Activated T-helper 2 cell treated with anti-CD3 and anti-CD28 coated beads, Interferon-gamma antibody, Interleukin-2, Interleukin-4, amounts not matched to agents 10 μg/mL and 5 μg/mL and 100 μg/mL, durations not matched to agents 14 hours and 24 hours and 36 hours (primary cell): ENCODE measurements around the gene PLOD1. TPM values are rescaled to one million over a fixed set of nuclear protein-coding genes. Genes with fewer than 3 reads are reported as not detected.

Experiments
- DNase-seq: peaks from one replicate; pipeline ENCODE4 v3.0.0; 2021; ENCODE audit warnings: low spot score
- H3K27ac Mint-ChIP-seq: one replicate; pipeline ENCODE4 v1.8.0; 2021; ENCODE audit warnings: mixed read lengths
- H3K27me3 Mint-ChIP-seq: one replicate; pipeline ENCODE4 v1.8.0; 2021; ENCODE audit warnings: low read depth, mixed read lengths
- H3K36me3 Mint-ChIP-seq: one replicate; pipeline ENCODE4 v1.8.0; 2021; ENCODE audit warnings: low read depth, mixed read lengths
- H3K4me1 Mint-ChIP-seq: one replicate; pipeline ENCODE4 v1.8.0; 2021; ENCODE audit warnings: low read depth, mixed read lengths
- H3K4me3 Mint-ChIP-seq: one replicate; pipeline ENCODE4 v1.8.0; 2021; ENCODE audit warnings: low read depth, mild to moderate bottlenecking, moderate library complexity, mixed read lengths
- H3K9me3 Mint-ChIP-seq: one replicate; pipeline ENCODE4 v1.8.0; 2021; ENCODE audit warnings: mixed read lengths
- intact Hi-C: fragments of 100-400 bp; cut with micrococcal nuclease; formaldehyde crosslinking; loops from one replicate; pipeline ENCODE4 v1.15.1; 2023
- total RNA-seq: library from RNA; stranded (reverse); gene quantifications from 2 replicates; pipeline ENCODE4 v1.2.3, GENCODE V29; 2022

PLOD1 gene
- total RNA-seq, 1 donor from 2014 or later = 44.0 TPM

DNA sequence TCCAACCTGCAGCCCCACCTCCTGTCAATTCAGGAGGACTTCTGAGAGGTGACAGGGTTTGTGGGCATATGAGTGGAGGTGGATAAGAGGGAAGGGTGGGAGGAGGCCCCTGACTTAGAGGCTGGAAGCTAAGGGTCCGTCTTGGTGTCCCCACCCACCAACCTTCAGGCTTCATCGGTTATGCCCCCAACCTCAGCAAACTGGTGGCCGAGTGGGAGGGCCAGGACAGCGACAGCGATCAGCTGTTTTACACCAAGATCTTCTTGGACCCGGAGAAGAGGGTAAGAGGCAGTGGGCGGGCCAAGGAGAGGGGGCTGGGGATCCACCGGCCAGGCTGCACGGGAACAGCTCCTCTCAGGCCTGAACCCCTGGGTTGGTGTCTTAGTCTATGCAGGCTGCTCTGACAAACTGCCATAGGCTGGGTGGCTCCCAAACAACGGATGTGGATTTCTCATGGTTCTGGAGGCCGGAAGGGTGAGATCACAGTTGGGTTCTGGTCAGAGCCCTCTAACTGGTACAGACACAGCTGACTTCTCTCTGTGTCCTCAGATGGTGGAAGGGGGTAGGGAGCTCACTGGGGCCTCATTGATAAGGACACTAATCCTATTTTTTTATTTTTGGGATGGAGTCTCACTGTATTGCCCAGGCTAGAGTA, 18.1 kb downstream of the PLOD1 start:
- intact Hi-C loops = no loop called here
- no peaks in the 10 kb centered on the region for H3K9me3 Mint-ChIP-seq
- DNase-seq = no peak
- H3K4me1 Mint-ChIP-seq = no peaks in the 10 kb centered on the region
- H3K27ac Mint-ChIP-seq = no peak overlapping the region
- no peaks in the 10 kb centered on the region for H3K27me3 Mint-ChIP-seq
- H3K36me3 Mint-ChIP-seq = peaks cover 23% of the 10 kb centered on the region
- H3K4me3 Mint-ChIP-seq = no peak overlapping the region

DNA sequence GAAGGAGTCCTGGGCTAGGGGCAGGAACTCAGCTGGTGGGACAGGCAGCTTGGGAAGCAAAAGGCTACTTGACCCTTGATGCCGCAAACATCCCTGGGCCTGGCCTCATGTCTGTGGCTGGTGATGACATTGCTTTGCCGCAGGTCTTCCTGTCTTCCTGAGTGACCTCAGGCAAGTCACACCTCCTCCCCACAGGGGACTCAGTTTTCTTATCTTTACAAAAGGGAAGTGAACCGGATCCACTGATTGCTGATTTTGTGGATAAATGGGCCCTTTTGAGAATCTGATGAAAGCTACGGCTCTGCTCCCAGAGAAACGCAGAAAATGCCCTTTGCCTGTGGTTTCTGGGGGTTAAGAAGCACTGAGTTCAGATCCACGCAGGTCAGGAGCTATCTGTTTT, 20.7 kb downstream of the PLOD1 start:
- intact Hi-C loops = no loop called here
- no peak for DNase-seq
- Mint-ChIP-seq H3K4me1 (no peaks in the 10 kb centered on the region), H3K27me3 (no peaks in the 10 kb centered on the region), H3K27ac (no peak overlapping the region), H3K36me3 (peaks cover 8% of the 10 kb centered on the region), H3K4me3 (no peak overlapping the region), H3K9me3 (no peaks in the 10 kb centered on the region)

- no peak overlapping the region for H3K27ac Mint-ChIP-seq
- no peak for DNase-seq
- H3K27me3 Mint-ChIP-seq = no peaks in the 10 kb centered on the region
- H3K9me3 Mint-ChIP-seq = no peaks in the 10 kb centered on the region
- no peaks in the 10 kb centered on the region for H3K4me1 Mint-ChIP-seq
- peaks cover 4% of the 10 kb centered on the region for H3K36me3 Mint-ChIP-seq
- no peak overlapping the region for H3K4me3 Mint-ChIP-seq
- intact Hi-C loops = no loop called here
Observed at GRCh38 chr1:11957398-11957797, 22.9 kb downstream of the PLOD1 start.

DNA sequence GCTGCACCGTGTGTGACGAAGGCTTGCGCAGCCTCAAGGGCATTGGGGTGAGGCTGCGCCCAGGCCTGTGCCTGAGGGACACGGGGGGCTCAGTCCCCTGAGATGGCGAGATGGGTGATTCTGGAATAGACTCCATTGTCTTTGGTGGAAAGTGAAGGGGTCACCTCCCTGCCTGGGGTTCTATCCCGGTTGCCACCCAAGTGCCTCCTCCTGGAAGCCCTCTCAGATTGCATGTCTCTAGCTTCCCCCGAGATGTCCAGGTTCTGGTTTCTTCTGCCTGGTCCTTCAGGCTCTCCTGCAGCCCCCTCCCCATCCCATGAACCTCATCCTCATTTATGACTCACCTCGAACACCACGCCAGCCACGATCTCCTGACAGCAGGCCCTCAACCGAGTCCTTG, 23.4 kb downstream of the PLOD1 start:
- no peaks in the 10 kb centered on the region for H3K27me3 Mint-ChIP-seq
- intact Hi-C loops = no loop called here
- H3K36me3 Mint-ChIP-seq = peaks cover 4% of the 10 kb centered on the region
- no peak for DNase-seq
- H3K4me1 Mint-ChIP-seq = no peaks in the 10 kb centered on the region
- no peak overlapping the region for H3K4me3 Mint-ChIP-seq
- H3K9me3 Mint-ChIP-seq = no peaks in the 10 kb centered on the region
- H3K27ac Mint-ChIP-seq = no peak overlapping the region

DNA sequence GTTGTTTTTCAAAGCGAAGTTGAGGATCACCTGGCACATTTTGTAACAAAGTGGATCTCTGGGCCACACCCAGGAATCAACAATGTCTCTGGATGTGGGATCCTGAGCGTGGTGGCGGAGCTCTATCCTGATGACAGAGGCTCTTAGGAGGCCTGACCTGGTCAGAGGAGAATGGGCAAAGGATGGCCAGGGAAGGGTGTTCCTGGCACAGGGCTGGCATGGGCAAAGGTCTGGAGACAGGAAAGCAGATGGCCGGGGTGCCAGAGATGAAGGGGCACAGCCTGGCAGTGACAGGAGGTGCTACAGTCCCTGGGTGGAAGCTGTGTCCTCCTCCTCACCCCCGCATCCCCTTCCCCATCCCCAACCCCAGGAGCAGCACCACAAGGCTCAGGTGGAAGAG, 25.8 kb downstream of the PLOD1 start:
- no peak overlapping the region for H3K4me3 Mint-ChIP-seq
- no peaks in the 10 kb centered on the region for H3K27me3 Mint-ChIP-seq
- intact Hi-C loops = no loop called here
- no peaks in the 10 kb centered on the region for H3K4me1 Mint-ChIP-seq
- H3K27ac Mint-ChIP-seq = no peak overlapping the region
- H3K36me3 Mint-ChIP-seq = peaks cover 7% of the 10 kb centered on the region
- H3K9me3 Mint-ChIP-seq = no peaks in the 10 kb centered on the region
- DNase-seq = no peak

DNA sequence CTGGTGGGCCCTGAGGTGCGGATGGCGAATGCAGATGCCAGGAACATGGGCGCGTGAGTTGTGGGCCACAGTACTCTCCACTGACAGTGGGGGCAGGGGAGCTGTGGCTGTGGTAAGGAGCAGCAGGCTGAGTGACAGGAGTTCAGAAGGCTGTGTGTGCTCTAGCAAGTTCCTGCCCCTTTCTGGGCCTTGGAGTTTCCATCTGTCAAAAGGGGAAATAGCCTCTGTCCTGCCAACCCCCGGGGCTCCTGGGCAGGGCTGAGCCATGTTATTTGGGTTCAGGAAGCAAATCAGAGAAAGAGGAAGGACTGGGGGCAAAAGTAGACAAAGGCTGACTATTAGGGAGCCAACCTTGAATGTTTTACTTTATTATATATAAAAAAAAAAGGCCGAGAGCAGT, 26.2 kb downstream of the PLOD1 start:
- Mint-ChIP-seq H3K36me3 (peaks cover 7% of the 10 kb centered on the region), H3K4me1 (no peaks in the 10 kb centered on the region), H3K27ac (no peak overlapping the region), H3K4me3 (no peak overlapping the region), H3K27me3 (no peaks in the 10 kb centered on the region), H3K9me3 (no peaks in the 10 kb centered on the region)
- DNase-seq = no peak
- intact Hi-C loops = no loop called here

DNA sequence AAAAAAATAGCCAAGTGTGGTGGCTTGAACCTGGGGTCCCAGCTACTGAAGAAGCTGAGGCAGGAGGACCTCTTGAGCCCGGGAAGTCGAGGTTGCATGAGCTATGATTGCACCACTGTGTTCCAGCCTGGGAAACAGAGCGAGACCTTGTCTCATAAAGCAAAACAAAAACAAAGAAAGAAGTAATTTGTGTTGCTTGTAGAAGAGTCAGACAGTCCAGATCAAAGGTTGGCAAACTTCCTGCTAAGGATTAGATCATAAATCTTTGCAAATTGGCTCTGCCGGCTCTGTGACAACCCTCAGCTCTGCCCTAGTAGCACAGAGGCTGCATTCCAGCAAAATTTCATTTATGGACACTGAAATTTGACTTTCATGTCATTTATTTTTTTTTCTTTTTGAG, 26.7 kb downstream of the PLOD1 start:
- Mint-ChIP-seq H3K27me3 (no peaks in the 10 kb centered on the region), H3K9me3 (no peaks in the 10 kb centered on the region), H3K27ac (no peak overlapping the region), H3K4me3 (no peak overlapping the region), H3K36me3 (peaks cover 7% of the 10 kb centered on the region), H3K4me1 (no peaks in the 10 kb centered on the region)
- intact Hi-C loops = no loop called here
- no peak for DNase-seq

- Mint-ChIP-seq H3K36me3 (peaks cover 3% of the 10 kb centered on the region), H3K4me3 (no peak overlapping the region), H3K27me3 (no peaks in the 10 kb centered on the region), H3K9me3 (no peaks in the 10 kb centered on the region), H3K4me1 (no peaks in the 10 kb centered on the region), H3K27ac (no peak overlapping the region)
- intact Hi-C loops = no loop called here
- no peak for DNase-seq
Observed at GRCh38 chr1:11963622-11964021, 29.1 kb downstream of the PLOD1 start.

DNA sequence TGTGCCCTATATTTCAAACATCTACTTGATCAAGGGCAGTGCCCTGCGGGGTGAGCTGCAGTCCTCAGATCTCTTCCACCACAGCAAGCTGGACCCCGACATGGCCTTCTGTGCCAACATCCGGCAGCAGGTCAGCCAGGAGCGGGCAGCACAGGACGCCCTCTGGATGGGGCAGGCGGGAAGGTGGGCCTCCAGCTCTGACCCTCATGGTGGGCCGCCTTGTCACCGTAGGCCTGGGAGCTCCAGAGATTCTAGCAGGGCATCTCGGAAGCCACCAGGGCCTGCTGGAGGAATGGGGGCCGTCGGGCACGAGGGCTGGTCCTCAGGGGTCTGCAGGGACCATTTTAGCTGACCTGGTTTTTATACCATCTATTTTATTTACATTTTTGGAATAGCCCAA, 30.1 kb downstream of the PLOD1 start:
- DNase-seq = no peak
- no peaks in the 10 kb centered on the region for H3K4me1 Mint-ChIP-seq
- intact Hi-C loops = no loop called here
- H3K27ac Mint-ChIP-seq = no peak overlapping the region
- H3K36me3 Mint-ChIP-seq = peaks cover 3% of the 10 kb centered on the region
- H3K27me3 Mint-ChIP-seq = no peaks in the 10 kb centered on the region
- H3K4me3 Mint-ChIP-seq = no peak overlapping the region
- no peaks in the 10 kb centered on the region for H3K9me3 Mint-ChIP-seq

DNA sequence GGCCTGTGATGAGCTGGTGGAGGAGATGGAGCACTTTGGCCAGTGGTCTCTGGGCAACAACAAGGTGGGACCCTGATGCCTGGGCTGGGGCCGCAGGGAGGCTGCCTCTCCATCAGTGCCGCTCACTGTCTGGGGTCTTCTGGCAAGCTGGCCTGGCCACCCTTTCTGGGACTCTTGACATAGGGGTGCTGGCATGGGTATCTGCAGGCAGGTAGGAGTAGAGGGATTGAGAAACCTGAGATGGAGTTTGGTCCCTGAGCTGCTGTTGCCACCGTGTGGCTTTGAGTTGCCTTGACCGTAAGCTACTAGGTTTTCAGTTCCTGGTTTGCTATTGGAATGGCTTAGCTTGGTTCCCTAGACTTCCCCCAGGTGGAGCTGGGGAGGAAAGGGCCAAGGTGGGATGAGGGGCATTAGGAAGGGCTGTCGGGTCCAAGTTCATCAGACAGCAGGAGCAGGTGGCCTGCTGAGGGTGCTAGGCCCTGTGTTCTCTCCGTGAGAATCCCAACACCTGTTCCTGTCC, 32.6 kb downstream of the PLOD1 start:
- H3K4me3 Mint-ChIP-seq = no peak overlapping the region
- no peaks in the 10 kb centered on the region for H3K27me3 Mint-ChIP-seq
- DNase-seq = no peak
- H3K4me1 Mint-ChIP-seq = peaks cover 6% of the 10 kb centered on the region
- H3K27ac Mint-ChIP-seq = no peak overlapping the region
- intact Hi-C loops = no loop called here
- peaks cover 3% of the 10 kb centered on the region for H3K36me3 Mint-ChIP-seq
- no peaks in the 10 kb centered on the region for H3K9me3 Mint-ChIP-seq

- Mint-ChIP-seq H3K36me3 (peaks cover 18% of the 10 kb centered on the region), H3K27me3 (no peaks in the 10 kb centered on the region), H3K4me3 (no peak overlapping the region), H3K4me1 (peaks cover 20% of the 10 kb centered on the region), H3K9me3 (no peaks in the 10 kb centered on the region), H3K27ac (no peak overlapping the region)
- intact Hi-C loops = no loop called here
- DNase-seq = no peak
Observed at GRCh38 chr1:11970441-11971185, 36.1 kb downstream of the PLOD1 start.

GRCh38 chr1:11977625-11978024, 43.1 kb downstream of the PLOD1 start:
- Mint-ChIP-seq H3K27ac (no peak overlapping the region), H3K27me3 (no peaks in the 10 kb centered on the region), H3K4me3 (no peak overlapping the region), H3K36me3 (peaks cover 29% of the 10 kb centered on the region), H3K4me1 (peaks cover 28% of the 10 kb centered on the region), H3K9me3 (no peaks in the 10 kb centered on the region)
- no peak for DNase-seq
- intact Hi-C loops = no loop called here

DNA sequence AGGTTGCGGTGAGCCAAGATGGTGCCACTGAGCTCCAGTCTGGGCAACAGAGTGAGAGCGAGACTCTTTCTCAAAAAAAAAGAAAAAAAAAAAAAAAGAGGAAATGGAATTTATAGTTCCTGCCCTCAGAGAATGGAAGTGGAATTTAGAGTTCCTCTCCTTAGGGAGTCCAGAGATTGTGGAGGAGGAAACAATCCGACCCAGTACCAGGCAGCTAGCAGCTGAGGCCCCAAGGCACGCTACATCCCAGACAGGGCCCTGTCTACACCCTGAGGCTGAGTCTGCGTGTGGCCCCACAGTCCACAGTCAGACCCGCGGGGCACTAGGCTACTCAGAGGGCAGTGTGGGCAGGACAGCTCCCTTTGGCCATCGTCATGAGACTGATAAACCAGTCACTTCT, 43.8 kb downstream of the PLOD1 start:
- Mint-ChIP-seq H3K27ac (no peak overlapping the region), H3K4me1 (peaks cover 23% of the 10 kb centered on the region), H3K4me3 (no peak overlapping the region), H3K36me3 (peaks cover 24% of the 10 kb centered on the region), H3K9me3 (no peaks in the 10 kb centered on the region), H3K27me3 (no peaks in the 10 kb centered on the region)
- intact Hi-C loops = no loop called here
- no peak for DNase-seq
